Stromal cell of bone marrow (primary cell): ENCODE data around the gene TCF7.

Experiments
- DNase-seq: peaks from one replicate; pipeline ENCODE4 v3.0.0-alpha.2; 2012; ENCODE audit warnings: low read depth

The TCF7 gene

DNA sequence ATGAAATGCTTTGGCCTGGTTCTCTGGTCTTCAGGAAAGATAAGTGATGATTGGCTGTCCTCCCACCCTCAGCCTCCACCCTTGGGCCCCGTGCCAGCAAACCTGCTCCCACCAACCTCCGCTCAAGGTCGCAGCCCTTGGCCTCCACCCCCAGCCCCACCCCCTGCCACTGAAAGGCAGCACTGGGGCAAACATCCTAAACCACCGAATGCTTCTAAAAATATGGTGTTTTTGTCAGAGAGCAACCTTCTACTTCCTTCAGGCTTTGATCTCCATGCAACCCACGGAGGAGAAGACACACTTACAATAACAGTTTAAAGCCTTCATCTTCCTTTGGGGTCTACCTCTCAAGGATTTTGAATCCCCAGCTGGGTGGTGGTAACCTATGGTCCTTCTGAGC, 24.0 kb upstream of the TCF7 start:
- DNase-seq = no peak

DNA sequence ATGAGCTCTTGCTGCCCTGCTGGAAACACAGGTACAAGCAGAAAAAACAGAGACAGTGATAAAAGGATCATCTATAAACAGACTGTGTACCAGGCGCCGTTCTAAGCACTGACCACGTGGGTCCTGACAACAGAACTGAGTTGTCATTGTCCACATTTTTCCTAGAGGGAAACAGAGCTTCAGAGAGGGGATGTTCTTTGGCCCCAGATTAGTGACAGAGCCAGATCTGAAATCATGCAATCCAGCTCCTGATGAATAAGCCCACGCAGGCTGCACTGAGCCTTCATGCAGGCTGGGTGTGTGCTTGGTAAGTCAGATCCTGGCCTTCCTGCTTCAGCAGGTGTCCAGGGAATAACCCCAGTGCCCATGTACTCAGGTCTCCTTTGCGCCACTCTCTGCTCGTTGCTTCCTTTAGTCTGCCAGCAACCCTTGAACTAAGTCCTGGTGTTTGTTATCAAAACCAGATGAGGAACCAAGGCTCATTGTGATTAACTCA, 22.8 kb upstream of the TCF7 start:
- no peak for DNase-seq

DNA sequence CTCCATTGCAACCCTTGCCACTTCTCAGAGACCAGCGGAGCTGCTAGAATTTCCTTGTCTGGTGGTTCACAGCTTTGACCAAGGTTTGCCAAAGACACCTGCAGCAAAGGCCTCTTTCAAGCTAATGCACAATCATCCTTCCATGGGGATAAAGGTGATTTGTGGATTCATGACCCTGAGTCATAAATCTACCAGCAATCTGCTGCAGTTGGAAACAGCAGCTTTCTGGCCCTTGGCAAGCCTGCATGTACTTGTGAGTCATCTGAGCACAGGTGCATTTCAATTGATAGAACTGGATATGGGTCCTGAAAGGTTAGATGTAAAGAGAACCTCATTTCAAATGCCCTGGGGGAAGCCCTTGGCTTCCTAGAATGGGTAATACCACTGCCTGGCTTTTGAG, 21.6 kb upstream of the TCF7 start:
- DNase-seq = no peak

DNA sequence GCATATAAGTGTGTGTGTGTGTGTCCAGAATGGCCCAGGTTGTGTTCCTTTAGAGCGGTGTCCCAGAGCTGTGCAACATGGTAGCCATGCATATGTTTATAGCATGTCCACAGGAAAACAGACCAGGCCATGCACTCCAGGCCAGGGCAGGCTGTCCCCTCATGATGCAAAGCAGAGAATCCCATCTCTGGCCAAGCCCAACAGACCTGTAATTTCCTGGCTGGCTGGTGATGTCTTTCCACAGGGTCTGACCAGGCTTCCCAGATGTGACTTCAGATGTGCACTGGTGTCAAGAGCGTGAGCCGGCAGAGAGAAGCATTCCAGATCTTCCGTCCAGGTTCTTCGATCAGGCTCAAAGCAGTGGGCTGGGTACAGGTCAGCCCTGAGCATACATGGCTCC, 21.1 kb upstream of the TCF7 start:
- DNase-seq = no peak

DNA sequence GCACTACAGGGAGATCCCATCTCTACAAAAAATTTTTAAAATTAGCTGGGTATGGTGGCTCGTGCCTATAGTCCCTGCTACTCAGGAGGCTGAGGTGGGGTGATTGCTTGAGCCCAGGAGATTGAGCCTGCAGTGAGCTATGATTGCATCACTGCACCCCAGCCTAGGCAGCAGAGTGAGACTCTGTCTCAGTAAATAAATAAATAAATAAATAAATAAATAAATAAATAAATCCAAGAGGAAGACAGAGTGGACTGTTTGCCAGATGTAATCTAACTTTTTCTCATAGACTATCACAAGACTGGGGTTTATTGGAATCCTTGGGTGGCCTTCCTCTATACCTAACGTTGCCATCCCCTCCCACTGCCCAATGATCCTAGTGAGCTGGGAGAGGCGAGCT, 19.2 kb upstream of the TCF7 start:
- DNase-seq = no peak

DNA sequence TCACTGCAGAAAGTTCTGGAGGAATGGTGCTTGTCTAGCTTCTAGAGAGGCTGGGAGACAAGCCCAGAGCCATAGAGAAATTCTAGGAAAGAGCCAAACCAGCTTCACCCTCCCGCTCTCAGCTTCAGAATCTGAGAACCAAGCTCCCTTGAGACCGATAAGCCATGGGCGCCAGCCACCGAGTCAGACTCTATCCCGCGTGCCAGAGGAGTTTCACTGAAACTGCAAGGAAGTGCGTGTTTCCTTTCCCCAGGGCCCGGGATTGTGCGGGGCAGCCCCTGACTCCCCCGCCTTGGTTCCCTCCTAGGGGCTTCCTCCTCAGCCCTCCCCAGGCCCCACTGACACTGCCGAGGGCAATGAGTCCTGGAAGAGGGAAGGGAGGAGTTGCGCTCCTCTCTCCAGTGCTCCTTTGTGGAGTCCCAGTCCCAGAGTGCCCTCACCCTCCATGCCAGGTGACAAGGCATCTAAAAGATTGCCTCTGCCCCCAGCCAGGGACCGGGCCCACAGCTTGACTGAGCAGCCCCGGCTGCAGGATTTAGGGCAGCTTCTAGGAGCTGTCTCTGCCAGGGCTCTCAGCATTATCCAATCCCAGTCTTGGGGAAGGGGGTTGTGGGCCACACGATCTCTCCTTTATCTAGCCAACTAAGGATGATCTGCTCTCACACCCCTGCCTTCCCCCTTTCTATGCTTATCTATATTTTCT, 18.4 kb upstream of the TCF7 start:
- DNase-seq = no peak

DNA sequence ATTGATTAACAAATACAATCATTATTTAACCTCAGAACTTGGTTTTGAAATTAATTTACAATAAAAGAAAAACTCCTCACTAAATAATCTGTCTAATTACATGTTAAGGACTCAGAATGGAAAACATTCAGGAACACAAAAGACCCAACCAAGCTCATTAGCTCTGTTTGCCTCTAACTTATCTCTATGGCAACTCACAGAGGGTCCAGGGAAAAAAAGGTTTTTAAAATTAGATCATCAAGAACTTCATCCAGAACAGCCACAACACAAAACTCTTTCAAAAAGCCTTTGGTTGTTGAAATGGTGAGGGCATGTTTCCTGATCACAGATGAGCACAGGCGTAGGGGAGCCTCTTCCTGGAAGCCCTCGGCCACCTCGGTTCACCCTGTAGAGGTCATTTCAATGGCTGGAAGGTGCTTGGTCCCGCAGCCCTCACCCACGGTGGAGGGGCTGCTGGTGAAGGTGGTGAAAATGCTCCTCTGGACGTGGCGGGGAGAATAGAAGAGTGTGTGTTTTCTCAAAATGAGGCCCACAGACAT, 17.2 kb upstream of the TCF7 start:
- no peak for DNase-seq

DNA sequence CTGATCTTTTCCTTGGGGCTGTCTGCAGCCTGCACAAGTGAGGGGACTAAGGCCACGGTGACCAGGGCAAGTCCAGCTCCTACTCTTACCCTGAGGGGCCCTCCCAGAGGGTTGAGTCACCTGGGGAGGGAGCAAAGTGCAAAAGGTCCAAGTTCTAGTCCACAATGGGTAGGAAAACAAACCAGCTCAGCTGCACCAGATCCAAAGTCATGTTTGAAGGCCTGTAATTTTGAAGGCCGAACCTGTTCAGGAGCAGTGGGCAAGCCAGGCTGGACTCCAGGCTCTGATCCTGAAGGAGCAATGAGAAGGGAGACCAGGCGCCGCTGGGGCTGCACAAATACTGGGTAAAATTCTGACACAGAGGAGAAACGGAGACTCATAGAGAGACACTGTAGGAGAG, 15.8 kb upstream of the TCF7 start:
- no peak for DNase-seq

DNA sequence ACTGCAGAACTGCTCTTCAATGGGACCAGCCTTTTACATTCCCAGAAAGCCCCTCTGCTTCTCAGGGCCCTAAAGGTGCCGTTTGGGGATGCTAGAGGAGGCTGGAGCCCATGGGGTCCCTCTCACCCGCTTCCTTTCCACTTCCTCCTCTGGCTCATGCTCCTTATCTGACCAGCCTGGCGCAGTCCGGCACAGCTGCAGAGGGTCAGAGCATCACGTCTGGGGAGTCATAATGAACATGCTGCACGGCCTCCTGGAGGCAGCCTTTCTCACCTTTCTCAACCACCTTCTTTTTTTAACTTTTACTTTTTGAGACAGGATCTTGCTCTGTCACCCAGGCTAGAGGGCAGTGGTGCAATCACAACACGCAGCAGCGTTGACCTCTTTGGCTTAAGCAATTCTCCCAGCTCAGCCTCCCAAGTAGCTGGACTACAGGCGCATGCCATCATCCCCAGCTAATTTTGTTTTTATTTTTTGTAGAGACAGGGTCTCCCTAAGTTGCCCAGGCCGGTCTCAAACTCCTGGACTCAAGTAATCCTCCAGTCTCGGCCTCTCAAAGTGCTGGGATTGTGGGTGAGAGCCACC, 15.1 kb upstream of the TCF7 start:
- no peak for DNase-seq

DNA sequence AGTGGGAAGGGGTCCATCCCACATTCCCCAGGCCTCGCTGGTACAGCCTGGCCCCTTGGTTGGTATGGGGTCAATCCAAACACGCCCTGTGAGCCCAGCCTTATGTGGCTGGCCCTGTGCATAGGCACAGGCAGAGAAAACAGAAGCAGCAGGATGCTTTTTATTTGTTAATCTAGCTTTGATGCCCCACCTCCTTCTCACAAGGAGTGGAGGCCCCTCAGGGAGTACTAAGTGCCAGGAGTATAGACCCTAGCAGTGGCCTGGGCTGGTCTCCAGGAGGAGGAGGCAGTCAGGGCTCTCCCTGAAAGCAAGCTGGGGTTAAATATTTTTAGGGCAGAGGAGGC, 14.6 kb upstream of the TCF7 start:
- no peak for DNase-seq

DNA sequence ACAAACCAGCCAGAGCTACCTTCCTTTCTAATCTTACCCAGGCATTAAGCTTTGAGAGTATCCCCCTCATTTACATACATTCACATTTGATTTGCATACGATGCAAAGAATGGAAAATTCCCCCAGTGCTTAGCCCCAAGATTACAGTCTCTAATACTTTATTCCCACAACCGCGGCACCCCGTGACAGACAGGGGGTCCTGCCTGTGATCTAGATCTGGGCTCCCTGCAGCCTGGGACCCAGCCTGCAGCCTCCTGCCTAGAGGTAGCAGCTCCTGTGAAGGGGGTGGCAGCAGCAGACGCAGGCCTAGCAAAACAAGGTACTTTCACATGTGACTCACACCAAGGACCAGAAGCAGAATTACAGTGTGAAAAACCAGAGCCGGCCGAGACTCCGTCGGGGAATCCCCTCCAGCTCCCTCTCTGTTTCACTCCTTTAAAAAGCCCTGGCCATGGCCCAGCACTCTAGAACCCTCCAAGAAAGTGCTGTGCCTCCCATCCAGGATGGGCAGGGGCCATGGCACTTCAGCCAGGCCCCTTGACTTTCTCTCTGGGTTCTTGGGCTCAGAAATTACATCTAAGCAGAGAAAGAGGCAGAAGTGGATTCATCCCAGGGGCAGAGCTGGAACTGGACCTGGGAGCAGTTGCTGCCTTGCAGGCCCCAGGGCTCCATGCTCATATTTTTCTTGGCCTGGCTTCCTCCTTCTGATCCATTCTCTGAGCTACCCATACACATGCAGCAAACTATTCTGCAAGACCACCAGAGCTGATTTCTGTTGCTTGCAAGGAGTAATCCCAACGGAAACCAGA, 14.0 kb upstream of the TCF7 start:
- DNase-seq = no peak

DNA sequence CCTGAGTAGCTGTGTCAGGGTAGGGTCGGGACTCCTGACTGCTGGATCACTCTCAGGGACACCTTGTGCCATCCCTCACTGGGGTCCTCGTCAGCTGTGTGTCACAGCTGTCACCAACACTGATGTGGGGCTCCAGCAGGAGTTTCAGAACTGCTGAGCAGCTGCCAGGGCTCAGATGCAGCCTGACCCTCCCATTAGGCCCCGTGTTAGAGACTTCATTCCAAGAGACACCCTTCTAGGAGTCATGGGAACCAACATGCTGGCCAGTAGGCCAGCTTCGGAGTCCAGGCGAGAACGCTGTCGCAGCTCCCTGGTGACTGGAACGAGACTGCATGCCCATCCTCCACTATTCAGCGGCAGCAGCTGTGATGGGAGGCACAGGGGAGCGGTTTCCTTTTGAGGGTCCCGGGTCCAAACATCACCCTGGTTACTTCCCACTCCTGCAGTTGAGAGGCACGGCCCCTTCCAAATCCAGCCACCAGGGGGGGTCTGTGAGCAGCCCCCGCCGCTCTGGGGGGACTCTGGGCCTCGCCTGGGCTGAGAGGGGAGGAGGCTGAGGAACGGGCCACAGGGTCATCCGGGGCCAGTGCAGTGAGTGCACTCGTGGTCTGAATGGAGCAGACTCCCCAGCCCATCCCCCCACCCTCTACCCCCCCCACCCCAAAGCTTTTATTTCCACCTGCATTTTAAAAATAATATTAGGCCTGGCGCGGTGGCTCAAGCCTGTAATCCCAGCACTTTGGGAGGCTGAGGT, 12.6 kb upstream of the TCF7 start:
- no peak for DNase-seq

DNA sequence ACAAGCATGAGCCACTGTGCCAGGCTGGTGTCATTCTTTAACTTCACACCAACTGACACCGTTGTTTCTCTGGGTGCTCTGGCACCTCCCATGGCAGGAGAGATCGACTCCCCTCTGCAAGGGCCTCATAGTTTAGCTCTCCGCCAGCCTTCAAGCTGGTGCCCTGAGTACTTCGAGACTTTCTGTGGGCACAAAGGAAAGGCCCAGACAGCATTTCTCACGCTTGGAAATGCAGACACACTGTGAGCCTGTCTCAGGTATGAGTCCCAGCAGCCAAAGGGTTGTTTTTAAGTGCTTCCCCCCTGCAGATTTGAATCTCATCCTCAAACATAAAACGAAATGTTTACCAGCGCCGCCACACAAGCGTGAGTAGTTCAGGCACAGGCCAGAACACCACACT, 11.1 kb upstream of the TCF7 start:
- DNase-seq = no peak

DNA sequence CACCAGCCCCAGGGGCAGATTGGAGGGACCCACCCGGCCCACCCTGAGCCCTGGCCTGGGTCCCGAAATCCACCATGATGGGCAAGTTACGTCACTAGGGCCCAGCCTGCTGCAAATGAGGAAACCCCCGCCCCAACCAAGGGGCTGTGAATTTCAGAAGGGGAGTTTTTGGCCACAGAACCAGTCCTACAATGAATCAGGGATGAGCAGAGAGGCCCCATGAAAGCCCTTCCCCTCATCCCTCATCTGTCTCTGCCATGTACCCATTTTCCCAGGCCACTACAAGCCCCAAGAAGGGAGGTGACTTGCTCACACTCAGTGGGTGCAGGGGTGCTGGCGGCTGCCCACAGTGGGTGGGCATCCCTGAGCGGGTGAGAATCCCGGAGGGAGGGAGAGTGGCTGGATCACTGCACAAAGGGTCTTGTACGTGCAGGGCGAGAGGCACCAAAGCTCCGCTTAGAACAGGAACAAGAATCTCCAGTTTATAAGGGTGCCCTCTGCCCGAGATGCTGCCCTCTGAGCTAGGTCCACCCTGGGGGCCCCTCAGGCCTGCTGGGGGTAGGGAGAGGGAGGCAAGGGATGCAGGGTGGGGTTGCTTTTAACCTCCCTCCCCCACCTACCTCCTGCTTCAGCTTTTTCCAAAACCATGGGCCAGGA, 10.4 kb upstream of the TCF7 start:
- DNase-seq = no peak

DNA sequence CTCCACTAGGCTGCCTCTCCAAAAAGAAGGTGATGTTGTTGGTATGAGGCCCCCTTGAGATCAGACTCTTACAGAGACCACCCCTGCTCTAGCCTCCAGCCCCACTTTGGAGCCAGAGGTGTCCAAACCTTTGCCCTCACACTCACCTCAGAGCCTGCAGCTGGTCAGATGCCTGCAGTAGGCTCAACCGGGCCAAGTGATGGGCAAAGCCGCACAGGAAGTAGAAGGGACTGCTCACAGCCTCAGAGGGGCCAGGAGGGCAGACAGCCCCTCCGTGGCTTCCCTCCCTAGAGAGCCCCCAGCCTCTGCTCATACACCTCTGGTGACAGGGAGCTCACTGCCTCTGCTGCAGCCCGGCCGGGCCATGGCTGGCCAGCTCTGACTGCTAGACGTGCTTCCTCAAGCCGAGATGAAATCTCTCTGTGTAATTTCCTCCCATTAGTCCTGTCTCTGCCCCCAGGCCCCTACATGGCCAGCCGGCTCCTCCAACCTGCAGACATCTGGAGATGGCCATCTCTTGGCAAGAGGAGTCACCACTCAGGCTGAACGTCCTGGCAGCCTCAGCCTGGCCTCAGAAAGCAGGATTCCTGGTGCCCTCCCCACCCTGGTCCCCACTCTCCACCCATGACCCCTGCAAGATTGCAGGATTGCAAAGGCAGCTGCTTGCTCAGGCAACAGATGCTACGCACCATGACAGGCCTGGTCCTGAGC, 7.3 kb upstream of the TCF7 start:
- no peak for DNase-seq

DNA sequence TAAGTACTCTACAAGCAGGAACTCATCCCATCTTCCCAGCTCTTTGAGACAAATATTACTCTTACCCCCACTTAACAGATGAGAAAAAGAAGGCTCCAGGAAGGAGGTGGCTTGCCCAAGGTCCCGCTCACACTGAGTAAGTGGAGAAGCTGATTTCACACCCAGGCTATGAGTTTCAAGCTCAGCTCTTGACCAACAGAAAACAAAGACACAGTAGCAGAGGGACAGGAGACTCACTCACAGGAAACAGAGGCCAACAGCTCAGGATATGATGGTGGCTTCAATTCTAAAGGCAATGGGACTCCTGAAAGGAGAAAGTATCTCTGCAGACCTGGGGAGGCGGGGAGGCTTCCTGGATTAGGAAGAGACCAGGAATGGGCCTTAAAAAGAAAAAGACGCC, 6.7 kb upstream of the TCF7 start:
- no peak for DNase-seq

DNA sequence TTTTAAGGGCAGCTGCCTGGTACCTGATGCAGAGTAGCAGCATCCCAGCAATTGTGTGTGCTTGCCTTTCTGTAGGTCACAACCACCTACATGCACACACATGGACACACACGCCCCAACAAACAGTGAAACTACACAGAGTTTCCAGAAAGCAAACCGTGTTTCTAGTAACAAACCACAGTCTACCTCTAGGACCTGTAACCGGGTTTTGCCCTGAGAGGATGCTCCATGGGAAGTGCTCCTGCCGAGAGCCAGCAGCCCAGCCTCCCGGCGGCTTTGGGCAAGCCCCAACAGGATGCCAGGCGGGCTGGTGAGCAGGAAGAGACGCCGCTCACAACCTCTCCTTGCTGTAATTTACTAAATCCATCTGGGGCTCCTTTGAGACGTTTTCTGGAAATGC, 4.1 kb upstream of the TCF7 start:
- DNase-seq = no peak

DNA sequence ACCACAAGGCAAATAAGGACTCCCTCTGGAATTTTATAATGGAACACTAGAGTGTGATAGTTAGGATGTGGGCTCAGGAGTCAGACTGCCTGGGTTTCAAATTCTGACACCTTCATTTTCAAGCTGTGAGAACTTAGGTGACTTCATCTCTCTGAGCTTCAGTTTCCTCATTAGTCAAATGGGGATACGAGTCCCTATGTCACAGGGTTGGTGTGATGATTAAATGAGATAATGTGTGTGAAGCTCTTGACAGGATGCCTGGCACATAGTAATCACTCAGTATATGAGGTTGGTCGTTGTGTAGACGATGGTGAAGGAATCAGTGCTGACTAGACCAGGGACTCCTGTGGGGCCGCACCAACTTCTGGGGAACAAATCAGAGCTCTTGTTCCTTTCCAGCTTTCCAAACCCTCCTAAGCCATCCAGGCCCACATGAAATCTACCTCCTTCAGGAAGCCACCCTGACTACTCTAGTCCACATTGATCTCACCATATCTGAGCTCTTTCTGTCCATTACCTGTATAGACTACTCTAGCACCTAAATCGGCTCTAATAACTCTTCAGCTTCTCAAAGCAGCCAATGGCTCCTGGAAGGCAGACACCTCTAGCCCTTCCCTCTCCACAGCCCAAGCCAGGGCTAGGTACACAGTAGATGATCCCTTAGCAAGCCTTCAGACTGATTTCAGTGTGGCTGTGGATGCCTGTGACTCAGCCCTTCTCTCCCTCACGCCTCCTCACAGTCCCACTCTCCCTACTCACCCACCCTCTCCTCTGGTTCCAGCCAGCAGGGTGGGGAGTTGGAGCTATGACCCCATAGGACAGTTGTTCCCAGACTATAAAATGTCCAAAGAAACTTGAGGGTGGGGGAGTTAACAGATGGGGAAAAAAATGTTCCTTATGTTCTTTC, 2.5 kb upstream of the TCF7 start:
- DNase-seq = no peak

DNA sequence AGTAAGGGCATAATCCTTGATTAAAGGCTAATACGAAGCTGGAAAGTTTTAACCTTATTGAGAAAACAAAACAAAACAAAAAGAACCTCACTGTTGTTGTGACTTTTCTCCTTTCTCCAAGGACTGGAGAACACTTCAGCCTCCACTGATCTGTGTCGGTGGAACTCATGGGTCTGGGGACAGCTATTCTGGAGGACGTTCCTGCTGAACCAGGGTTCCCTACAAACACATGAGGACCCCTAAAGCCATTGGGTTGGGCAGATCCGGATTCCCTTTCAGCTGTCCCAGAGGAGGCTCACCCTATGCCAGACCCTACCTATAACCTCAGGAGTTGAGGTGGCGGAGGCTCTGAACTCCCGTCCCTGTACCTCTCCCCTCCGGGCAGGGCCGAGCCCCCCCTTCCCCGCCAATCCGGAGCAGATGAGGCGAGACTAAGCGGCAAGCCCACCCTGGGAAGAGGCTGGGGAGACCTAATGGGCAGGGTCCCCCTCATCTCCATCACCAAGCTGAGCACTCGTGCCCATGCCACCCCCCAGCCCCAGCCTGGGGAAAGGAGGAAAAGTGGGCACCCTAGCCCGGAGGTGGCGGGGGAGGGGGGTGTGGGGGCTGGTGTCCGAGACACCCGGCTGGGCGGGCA, 1.6 kb upstream of the TCF7 start:
- DNase-seq = no peak
